ENCODE data around the gene CYP24A1.

- TF ChIP-seq CTCF (IDR thresholded peaks at IDR 0.05), result no peak
- TF ChIP-seq POLR2A (IDR thresholded peaks at IDR 0.05), result no peak
Measured at GRCh38 chr20:54112221-54112884, 61.4 kb downstream of the CYP24A1 start.

All from esophagus squamous epithelium (tissue), 4 donors.